ENCODE results near the gene CSTF1.

The CSTF1 gene

DNA sequence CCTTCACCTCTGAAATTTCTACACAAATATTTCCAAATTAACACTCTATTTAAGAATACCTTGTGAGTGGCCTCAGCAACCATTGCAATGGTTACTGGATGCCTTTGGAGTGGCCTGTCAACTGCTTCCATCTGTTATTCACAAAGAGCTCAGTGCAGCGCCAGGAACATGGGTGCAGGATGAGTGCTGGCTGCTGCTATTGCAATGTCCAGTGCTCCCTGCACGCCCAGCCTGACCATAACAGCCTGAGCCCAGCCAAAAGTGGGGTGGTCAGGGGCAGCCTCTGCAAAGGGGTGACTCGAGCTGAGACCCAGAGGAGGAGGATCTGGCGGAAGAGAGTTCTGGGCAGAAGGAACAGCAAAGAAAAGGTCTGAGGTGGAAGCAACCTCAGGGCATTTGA is 38.0 kb downstream of the CSTF1 start:
- Histone ChIP-seq H3K27ac (no peak overlapping the region), H3K4me2 (no peak overlapping the region), H3K27me3 (ENCODE audit: insufficient read depth, low read depth) (no peaks in the 10 kb centered on the region), H3K79me2 (ENCODE audit: insufficient read depth, low read depth) (no peaks in the 10 kb centered on the region), H3K9ac (no peak overlapping the region), H2AFZ (ENCODE audit: low read depth) (no peak overlapping the region), H3K4me3 (IDR thresholded peaks at IDR 0.05; ENCODE audit: insufficient read depth, low read depth, low read length) (no peak overlapping the region), H4K20me1 (ENCODE audit: insufficient read depth) (no peaks in the 10 kb centered on the region), H3K36me3 (ENCODE audit: insufficient read depth) (no peaks in the 10 kb centered on the region), H3K4me1 (ENCODE audit: low read depth, poor library complexity, severe bottlenecking) (no peaks in the 10 kb centered on the region)
- TF ChIP-seq CTCF (conservative IDR thresholded peaks at IDR 0.05; ENCODE audit: low read depth, low read length) = no peak

- no peak for TF ChIP-seq CTCF (conservative IDR thresholded peaks at IDR 0.05; ENCODE audit: low read depth, low read length)
- no peaks in the 10 kb centered on the region for H4K20me1 ChIP-seq (ENCODE audit: insufficient read depth)
- H3K4me3 ChIP-seq (IDR thresholded peaks at IDR 0.05; ENCODE audit: insufficient read depth, low read depth, low read length) = no peak overlapping the region
- H3K4me1 ChIP-seq (ENCODE audit: low read depth, poor library complexity, severe bottlenecking) = no peaks in the 10 kb centered on the region
- H3K79me2 ChIP-seq (ENCODE audit: insufficient read depth, low read depth) = no peaks in the 10 kb centered on the region
- H3K9ac ChIP-seq = no peak overlapping the region
- H3K27ac ChIP-seq = no peak overlapping the region
- no peak overlapping the region for H3K4me2 ChIP-seq
- H3K36me3 ChIP-seq (ENCODE audit: insufficient read depth) = no peaks in the 10 kb centered on the region
- no peaks in the 10 kb centered on the region for H3K27me3 ChIP-seq (ENCODE audit: insufficient read depth, low read depth)
- H2AFZ ChIP-seq (ENCODE audit: low read depth) = no peak overlapping the region
Measured at GRCh38 chr20:56430957-56431356, 38.5 kb downstream of the CSTF1 start.

- Histone ChIP-seq H4K20me1 (ENCODE audit: insufficient read depth) (no peaks in the 10 kb centered on the region), H3K27me3 (ENCODE audit: insufficient read depth, low read depth) (no peaks in the 10 kb centered on the region), H3K4me2 (no peak overlapping the region), H2AFZ (ENCODE audit: low read depth) (no peak overlapping the region), H3K36me3 (ENCODE audit: insufficient read depth) (no peaks in the 10 kb centered on the region), H3K4me1 (ENCODE audit: low read depth, poor library complexity, severe bottlenecking) (no peaks in the 10 kb centered on the region), H3K4me3 (IDR thresholded peaks at IDR 0.05; ENCODE audit: insufficient read depth, low read depth, low read length) (no peak overlapping the region), H3K9ac (no peak overlapping the region), H3K79me2 (ENCODE audit: insufficient read depth, low read depth) (no peaks in the 10 kb centered on the region), H3K27ac (no peak overlapping the region)
- TF ChIP-seq CTCF (conservative IDR thresholded peaks at IDR 0.05; ENCODE audit: low read depth, low read length) = no peak
Measured at GRCh38 chr20:56431471-56431870, 39.0 kb downstream of the CSTF1 start.

DNA sequence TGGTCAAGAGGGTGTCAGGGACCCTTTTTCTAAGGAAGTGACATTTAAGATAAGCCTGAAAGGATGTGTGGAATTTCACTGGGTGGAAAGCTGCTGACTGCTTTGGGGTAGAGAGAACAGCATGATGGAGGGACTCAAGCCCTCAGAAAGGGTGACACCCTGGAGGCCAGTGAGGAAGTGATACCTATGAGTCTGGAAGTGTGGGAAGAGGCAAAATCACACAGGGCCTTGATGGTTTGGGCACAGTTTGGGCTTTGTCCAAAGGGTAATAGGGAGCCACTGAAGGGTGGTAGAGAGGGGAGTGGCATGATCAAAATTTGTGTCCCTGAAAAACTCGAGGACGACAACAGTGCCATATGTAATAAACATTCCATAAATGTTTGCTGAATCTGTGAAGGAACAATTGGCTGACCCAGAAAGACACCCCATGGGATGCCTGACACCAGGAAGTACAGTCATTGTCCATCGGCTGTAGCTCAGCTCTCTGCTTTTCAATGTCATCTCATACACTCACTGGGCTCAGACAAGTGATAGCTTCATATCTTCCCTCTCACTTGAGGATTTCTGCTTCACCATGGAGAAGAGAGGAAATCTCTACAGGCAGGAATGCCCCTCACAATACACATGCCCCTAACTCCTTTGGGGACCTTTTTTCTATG is 40.9 kb downstream of the CSTF1 start:
- Histone ChIP-seq H3K27me3 (ENCODE audit: insufficient read depth, low read depth) (no peaks in the 10 kb centered on the region), H3K4me2 (no peak overlapping the region), H3K4me1 (ENCODE audit: low read depth, poor library complexity, severe bottlenecking) (peaks cover under 1% of the 10 kb centered on the region), H3K9ac (no peak overlapping the region), H3K4me3 (IDR thresholded peaks at IDR 0.05; ENCODE audit: insufficient read depth, low read depth, low read length) (no peak overlapping the region), H3K27ac (no peak overlapping the region), H2AFZ (ENCODE audit: low read depth) (no peak overlapping the region), H4K20me1 (ENCODE audit: insufficient read depth) (no peaks in the 10 kb centered on the region), H3K79me2 (ENCODE audit: insufficient read depth, low read depth) (no peaks in the 10 kb centered on the region), H3K36me3 (ENCODE audit: insufficient read depth) (no peaks in the 10 kb centered on the region)
- TF ChIP-seq CTCF (conservative IDR thresholded peaks at IDR 0.05; ENCODE audit: low read depth, low read length) = no peak
